Erythroblast (primary cell): ENCODE data around the gene LANCL2.

Source experiments
- GATA1 ChIP-seq: IDR thresholded peaks from 2 replicates; pipeline ENCODE4 v1.6.1; 2011; ENCODE audit warnings: low read depth, mild to moderate bottlenecking, control low read depth, low read length, moderate library complexity
- POLR2A ChIP-seq: IDR thresholded peaks from 2 replicates; pipeline ENCODE4 v1.6.1; 2011; ENCODE audit warnings: mild to moderate bottlenecking, low read length

- TF ChIP-seq POLR2A (no peak), GATA1 (no peak)
These were observed 84.9 kb downstream of the LANCL2 start for GRCh38 chr7:55449992-55450535.
